Transverse colon (tissue), 4 donors: Measurements from ENCODE around the gene RORB.

ENCODE experiments used
- EP300 ChIP-seq: sonication (generic); formaldehyde crosslinking; IDR thresholded peaks from one replicate; pipeline ENCODE4 v1.6.1; 2017; ENCODE audit warnings: antibody characterized with exemption, low read depth
- POLR2A ChIP-seq: fragments of 450-650 bp; IDR thresholded peaks from one replicate; pipeline ENCODE4 v1.6.1; 2016; ENCODE audit warnings: antibody characterized with exemption, mild to moderate bottlenecking, moderate library complexity
- POLR2AphosphoS5 ChIP-seq, 3 donors: sonication (generic); formaldehyde crosslinking; IDR thresholded peaks; one replicate each; pipeline ENCODE4 v1.6.1; 2016; ENCODE audit warnings: antibody characterized with exemption in 3 of 3
- TF ChIP-seq, protein P1 (sequence below), 5 experiments: fragments of 200-600 bp in 3 of 5; fragments of 450-650 bp in 2 of 5; sonication (generic) in 3 of 5; IDR thresholded peaks; 1 replicate in 2 of 5; 2 replicates in 3 of 5; pipeline ENCODE4 v1.5.1; 2016 to 2017; ENCODE audit warnings: antibody characterized with exemption in 5 of 5, inconsistent platforms in 3 of 5, mild to moderate bottlenecking in 2 of 5, moderate library complexity in 1 of 5

GRCh38 chr9:74527718-74528117 lies 30.6 kb downstream of the RORB start:
- TF ChIP-seq POLR2A: no peak
- TF ChIP-seq, protein P1, sequence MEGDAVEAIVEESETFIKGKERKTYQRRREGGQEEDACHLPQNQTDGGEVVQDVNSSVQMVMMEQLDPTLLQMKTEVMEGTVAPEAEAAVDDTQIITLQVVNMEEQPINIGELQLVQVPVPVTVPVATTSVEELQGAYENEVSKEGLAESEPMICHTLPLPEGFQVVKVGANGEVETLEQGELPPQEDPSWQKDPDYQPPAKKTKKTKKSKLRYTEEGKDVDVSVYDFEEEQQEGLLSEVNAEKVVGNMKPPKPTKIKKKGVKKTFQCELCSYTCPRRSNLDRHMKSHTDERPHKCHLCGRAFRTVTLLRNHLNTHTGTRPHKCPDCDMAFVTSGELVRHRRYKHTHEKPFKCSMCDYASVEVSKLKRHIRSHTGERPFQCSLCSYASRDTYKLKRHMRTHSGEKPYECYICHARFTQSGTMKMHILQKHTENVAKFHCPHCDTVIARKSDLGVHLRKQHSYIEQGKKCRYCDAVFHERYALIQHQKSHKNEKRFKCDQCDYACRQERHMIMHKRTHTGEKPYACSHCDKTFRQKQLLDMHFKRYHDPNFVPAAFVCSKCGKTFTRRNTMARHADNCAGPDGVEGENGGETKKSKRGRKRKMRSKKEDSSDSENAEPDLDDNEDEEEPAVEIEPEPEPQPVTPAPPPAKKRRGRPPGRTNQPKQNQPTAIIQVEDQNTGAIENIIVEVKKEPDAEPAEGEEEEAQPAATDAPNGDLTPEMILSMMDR (IDR thresholded peaks at IDR 0.05): no peak
- no peak for TF ChIP-seq EP300
- TF ChIP-seq POLR2AphosphoS5 (IDR thresholded peaks at IDR 0.05): no peak
